Body of pancreas (tissue), 4 donors: ENCODE results near the gene CPN1. TPM values are rescaled to one million over a fixed set of nuclear protein-coding genes. Genes with fewer than 3 reads are reported as not detected.
A peak's percentile ranks its signal among the peaks of the same experiment; 100 is the strongest.
"Not testable (repeated sequence)": the region's sequence is repeated elsewhere in the genome, so short reads cannot be mapped to it uniquely, and the experiment has no call there.

Experiments used
- ATAC-seq: fragments of 150-250 bp; one replicate; pipeline ENCODE4 v1.9.1; 2016
- DNase-seq, 4 donors: peaks; one replicate each; pipeline ENCODE4 v3.0.0-alpha.2; 2019
- H3K27ac ChIP-seq, 4 donors: fragments of 200-600 bp; sonication (generic); 1 replicate in 3 of 4; 2 replicates in 1 of 4; pipeline versions ENCODE4 v1.5.1 to v1.6.1; 2016 to 2019; ENCODE audit warnings: mild to moderate bottlenecking in 1 of 4, mixed read lengths in 1 of 4, moderate library complexity in 1 of 4
- H3K27me3 ChIP-seq, 2 donors: fragments of 200-600 bp; sonication (generic); one replicate each; pipeline ENCODE4 v1.6.0; 2016; ENCODE audit warnings: mild to moderate bottlenecking in 1 of 2
- H3K36me3 ChIP-seq, 2 donors: fragments of 200-600 bp; sonication (generic); replicated peaks in 1 of 2; 2 replicates each; pipeline ENCODE4 v1.5.1; 2016; ENCODE audit warnings: low read depth in 2 of 2; ENCODE audit not compliant: insufficient read depth in 1 of 2
- H3K4me1 ChIP-seq: fragments of 200-600 bp; sonication (generic); one replicate; pipeline ENCODE4 v1.6.0; 2016
- H3K4me3 ChIP-seq, 2 donors: fragments of 200-600 bp; sonication (generic); 1 replicate in 1 of 2; 2 replicates in 1 of 2; pipeline ENCODE4 v1.5.1; 2016 to 2019
- H3K9me3 ChIP-seq, 3 donors: fragments of 200-600 bp; sonication (generic); 1 replicate in 2 of 3; 2 replicates in 1 of 3; pipeline ENCODE4 v1.5.1; 2016
- POLR2A ChIP-seq, 3 donors: fragments of 450-650 bp; IDR thresholded peaks; one replicate each; pipeline ENCODE4 v1.6.1; 2016; ENCODE audit warnings: antibody characterized with exemption in 3 of 3, mild to moderate bottlenecking in 2 of 3
- WGBS, 2 donors: methylation state at CpG; one replicate each; pipeline ENCODE4 v1.1.5; 2017; 5-methylcytosine and 5-hydroxymethylcytosine counted together
- intact Hi-C: fragments of 100-400 bp; cut with DNase I; formaldehyde crosslinking; loops from one replicate; pipeline ENCODE4 v1.15.1; 2023
- total RNA-seq, 2 donors: library from RNA; depleted of rRNA; stranded (reverse); fragments of >200 nt; gene quantifications; one replicate each; pipeline ENCODE4 v1.1.0, GENCODE V29; 2016
- TF ChIP-seq, protein P1 (sequence below), 7 experiments: fragments of 450-650 bp in 4 of 7; fragments of 200-600 bp in 3 of 7; sonication (generic) in 3 of 7; IDR thresholded peaks; one replicate each; pipeline ENCODE4 v1.5.1; 2016 to 2019; ENCODE audit warnings: antibody characterized with exemption in 7 of 7

Gene CPN1
- total RNA-seq, 2 donors from 2014 or later: not detected

- peaks cover under 1% of the 10 kb centered on the region for H3K4me1 ChIP-seq
- 74 to 78% methylated on average over 5 of the region's 5 CpGs for WGBS, 2 donors
- ATAC-seq (no peak), DNase-seq (no peak)
- no peaks in the 10 kb centered on the region for H3K9me3 ChIP-seq
- no peak overlapping the region for H3K27ac ChIP-seq
- no peaks in the 10 kb centered on the region for H3K27me3 ChIP-seq
- TF ChIP-seq, protein P1, sequence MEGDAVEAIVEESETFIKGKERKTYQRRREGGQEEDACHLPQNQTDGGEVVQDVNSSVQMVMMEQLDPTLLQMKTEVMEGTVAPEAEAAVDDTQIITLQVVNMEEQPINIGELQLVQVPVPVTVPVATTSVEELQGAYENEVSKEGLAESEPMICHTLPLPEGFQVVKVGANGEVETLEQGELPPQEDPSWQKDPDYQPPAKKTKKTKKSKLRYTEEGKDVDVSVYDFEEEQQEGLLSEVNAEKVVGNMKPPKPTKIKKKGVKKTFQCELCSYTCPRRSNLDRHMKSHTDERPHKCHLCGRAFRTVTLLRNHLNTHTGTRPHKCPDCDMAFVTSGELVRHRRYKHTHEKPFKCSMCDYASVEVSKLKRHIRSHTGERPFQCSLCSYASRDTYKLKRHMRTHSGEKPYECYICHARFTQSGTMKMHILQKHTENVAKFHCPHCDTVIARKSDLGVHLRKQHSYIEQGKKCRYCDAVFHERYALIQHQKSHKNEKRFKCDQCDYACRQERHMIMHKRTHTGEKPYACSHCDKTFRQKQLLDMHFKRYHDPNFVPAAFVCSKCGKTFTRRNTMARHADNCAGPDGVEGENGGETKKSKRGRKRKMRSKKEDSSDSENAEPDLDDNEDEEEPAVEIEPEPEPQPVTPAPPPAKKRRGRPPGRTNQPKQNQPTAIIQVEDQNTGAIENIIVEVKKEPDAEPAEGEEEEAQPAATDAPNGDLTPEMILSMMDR (IDR thresholded peaks at IDR 0.05): no peak
- no peak for TF ChIP-seq POLR2A (IDR thresholded peaks at IDR 0.05)
- H3K4me3 ChIP-seq: no peak overlapping the region
- intact Hi-C loops: loop anchor here (10.0 kb wide), 1 partner anchor 109 kb away; no protein-coding TSS in a partner anchor
- no peaks in the 10 kb centered on the region for H3K36me3 ChIP-seq
Observed at GRCh38 chr10:100014071-100014762, 67.5 kb downstream of the CPN1 start.

- intact Hi-C loops: loop anchor here (10.0 kb wide), 1 partner anchor 109 kb away; no protein-coding TSS in a partner anchor
- no peak for ATAC-seq
- H3K27ac ChIP-seq: no peak overlapping the region
Observed at GRCh38 chr10:100013621-100014020, 68.0 kb downstream of the CPN1 start.

GRCh38 chr10:100011906-100012305 lies 69.8 kb downstream of the CPN1 start:
- H3K27ac ChIP-seq, ATAC-seq, H3K9me3 ChIP-seq, DNase-seq, H3K36me3 ChIP-seq, H3K27me3 ChIP-seq, H3K4me3 ChIP-seq: not testable (repeated sequence)
- peaks cover 16% of the 10 kb centered on the region for H3K4me1 ChIP-seq
- WGBS, 2 donors: 87 to 88% methylated on average over 20 of the region's 20 CpGs
- intact Hi-C loops: loop anchor here (10.0 kb wide), 1 partner anchor 107 kb away; no protein-coding TSS in a partner anchor

More at GRCh38 chr10:100013621-100014020, 68.0 kb downstream of the CPN1 start:
- H3K4me1 ChIP-seq: peaks cover 6% of the 10 kb centered on the region
- TF ChIP-seq POLR2A (IDR thresholded peaks at IDR 0.05): no peak
- TF ChIP-seq, protein P1 (IDR thresholded peaks at IDR 0.05): no peak
- no peaks in the 10 kb centered on the region for H3K36me3 ChIP-seq
- 77 to 79% methylated on average over 1 of the region's 1 CpG for WGBS, 2 donors
- H3K4me3 ChIP-seq: no peak overlapping the region
- no peak for DNase-seq
- H3K27me3 ChIP-seq: no peaks in the 10 kb centered on the region
- no peaks in the 10 kb centered on the region for H3K9me3 ChIP-seq

GRCh38 chr10:100009793-100010676 lies 71.6 kb downstream of the CPN1 start, which contains the start of gene DNMBP:
Gene DNMBP, minus strand, starts transcription at chr10:100009947. Its CDS starts 37,823 bp downstream, at chr10:99972124.
- Histone ChIP-seq H3K36me3 (no peaks in the 10 kb centered on the region), H3K4me1 (peaks cover 16% of the 10 kb centered on the region), H3K9me3 (no peaks in the 10 kb centered on the region), H3K27ac (peak within 1 kb of the TSS; percentile 41 to 75 (median 70)), H3K27me3 (no peaks in the 10 kb centered on the region), H3K4me3 (peak within 1 kb of the TSS; percentile 43 to 52)
- 3 to 8% methylated on average over 13 to 59 of the region's 86 CpGs for WGBS, 2 donors
- DNase-seq: peak; percentile 82 to 87 (median 84)
- TF ChIP-seq, protein P1 (IDR thresholded peaks at IDR 0.05): peak in 6 of 7 experiments; percentile 24 to 89 (median 44)
- peak; percentile 12 to 34 (median 19) for TF ChIP-seq POLR2A (IDR thresholded peaks at IDR 0.05)
- ATAC-seq: peak; percentile 94
- intact Hi-C loops: loop anchor here (10.0 kb wide), 1 partner anchor 105 kb away; no protein-coding TSS in a partner anchor
